IPS-NIHi7 (cell line): ENCODE data around the gene FITM2.

Experiments
- DNase-seq: peaks from one replicate; pipeline ENCODE4 v3.0.0; 2012; ENCODE audit warnings: mixed read lengths; ENCODE audit errors: extremely low spot score

FITM2 gene

DNA sequence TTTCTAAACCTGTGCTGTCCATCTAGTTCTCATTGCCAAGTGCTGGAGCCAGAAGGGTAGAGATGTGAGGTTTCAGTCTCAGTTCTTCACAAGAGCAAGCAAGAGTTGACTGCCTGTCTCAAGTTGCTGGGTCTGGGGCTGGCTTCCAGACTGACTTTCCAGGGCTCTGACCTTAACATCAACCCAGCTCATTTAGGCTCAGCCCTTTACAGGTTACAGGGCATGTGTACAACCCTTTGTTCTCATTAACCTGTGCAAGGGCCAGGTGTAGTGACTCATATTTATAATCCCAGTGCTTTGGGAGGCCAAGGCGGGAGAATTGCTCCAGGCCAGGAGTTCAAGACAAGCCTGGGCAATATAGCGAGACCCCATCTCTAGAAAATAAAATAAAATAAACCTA is 30.6 kb downstream of the FITM2 start:
- DNase-seq: no peak

GRCh38 chr20:44279228-44279627 is 31.8 kb downstream of the FITM2 start:
- DNase-seq: no peak

- no peak for DNase-seq
Measured at GRCh38 chr20:44274303-44275017, 36.5 kb downstream of the FITM2 start.

DNA sequence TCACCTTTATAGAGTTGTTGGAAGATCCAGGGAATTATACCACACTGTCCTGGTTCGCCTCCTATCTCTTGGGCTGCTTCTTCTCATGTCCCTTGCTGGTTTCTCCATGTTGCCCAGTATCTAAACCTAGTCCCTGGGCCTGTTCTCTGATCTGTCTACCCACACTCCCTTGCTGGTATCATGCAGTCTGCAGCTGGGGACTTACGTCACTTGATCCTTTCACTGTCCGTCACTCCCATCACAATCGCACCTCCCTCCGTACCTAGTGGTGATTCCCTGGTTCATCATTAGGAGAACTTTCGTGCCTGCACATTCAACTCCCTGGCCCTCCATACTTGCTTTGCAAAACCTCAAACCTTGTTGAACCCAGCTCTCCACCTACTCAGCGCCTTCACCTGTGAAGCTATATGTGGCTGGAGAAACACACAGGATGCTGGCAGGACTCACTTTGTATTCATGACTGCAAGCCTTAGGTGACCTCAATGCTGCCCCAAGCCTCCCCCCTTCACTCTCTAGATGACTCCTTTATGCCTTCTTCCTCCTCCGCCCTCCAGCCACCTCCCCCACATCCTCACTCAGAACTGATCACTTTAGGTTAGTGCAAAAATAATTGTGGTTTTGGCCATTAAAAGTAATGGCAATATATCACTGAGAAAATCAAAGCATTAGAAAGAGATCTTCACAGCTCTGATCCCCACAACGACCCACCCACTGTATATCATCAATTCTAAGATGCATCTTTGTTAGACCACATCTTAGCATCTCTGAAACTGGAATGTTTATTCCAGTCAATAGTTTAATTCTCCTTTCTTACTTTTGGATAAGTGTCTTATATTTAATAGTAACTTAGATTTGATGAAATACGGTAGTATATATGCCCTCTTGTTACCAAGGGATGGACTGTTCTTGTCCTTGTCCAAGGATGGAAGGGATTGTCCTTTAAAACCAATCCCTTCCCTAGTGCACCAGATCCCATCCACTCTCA is 37.5 kb downstream of the FITM2 start:
- no peak for DNase-seq

- peak; percentile 81 for DNase-seq
Measured at GRCh38 chr20:44271915-44272663, 38.9 kb downstream of the FITM2 start.

DNA sequence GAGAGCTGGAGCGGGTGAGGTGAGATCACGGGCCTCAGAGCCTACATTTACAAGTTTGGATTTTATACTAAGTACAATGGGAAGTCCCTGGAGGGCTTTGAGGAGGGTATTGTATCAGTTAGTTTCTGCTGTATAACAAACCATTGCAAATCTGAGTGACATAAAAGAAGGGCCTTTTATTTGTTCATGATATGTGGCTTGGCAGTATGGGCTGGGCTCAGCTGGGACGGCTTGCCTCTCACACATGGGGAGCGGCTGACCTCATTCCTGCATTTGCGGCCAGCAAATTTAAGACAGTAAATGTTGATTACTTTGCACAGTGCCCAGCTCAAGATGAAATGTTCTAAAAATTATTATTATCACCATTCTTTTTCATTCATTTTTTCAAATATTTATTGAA is 42.2 kb downstream of the FITM2 start:
- DNase-seq: no peak

- DNase-seq: peak; percentile 65
Measured at GRCh38 chr20:44264287-44264686, 46.7 kb downstream of the FITM2 start.

- DNase-seq: no peak
Measured at GRCh38 chr20:44258226-44258890, 52.6 kb downstream of the FITM2 start.

DNA sequence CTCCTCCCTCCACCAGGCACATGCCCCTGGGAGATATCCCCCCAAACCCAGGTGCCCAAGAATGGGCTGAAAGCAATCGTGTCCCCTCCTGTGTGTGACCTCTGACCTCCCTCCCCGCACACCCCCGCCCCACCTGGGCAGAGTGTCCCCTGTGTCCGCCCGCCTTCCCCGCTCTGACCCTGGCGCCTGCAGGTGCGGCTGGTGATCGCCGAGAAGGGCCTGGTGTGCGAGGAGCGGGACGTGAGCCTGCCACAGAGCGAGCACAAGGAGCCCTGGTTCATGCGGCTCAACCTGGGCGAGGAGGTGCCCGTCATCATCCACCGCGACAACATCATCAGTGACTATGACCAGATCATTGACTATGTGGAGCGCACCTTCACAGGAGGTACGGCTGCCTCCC is 54.0 kb downstream of the FITM2 start:
- DNase-seq: no peak

DNA sequence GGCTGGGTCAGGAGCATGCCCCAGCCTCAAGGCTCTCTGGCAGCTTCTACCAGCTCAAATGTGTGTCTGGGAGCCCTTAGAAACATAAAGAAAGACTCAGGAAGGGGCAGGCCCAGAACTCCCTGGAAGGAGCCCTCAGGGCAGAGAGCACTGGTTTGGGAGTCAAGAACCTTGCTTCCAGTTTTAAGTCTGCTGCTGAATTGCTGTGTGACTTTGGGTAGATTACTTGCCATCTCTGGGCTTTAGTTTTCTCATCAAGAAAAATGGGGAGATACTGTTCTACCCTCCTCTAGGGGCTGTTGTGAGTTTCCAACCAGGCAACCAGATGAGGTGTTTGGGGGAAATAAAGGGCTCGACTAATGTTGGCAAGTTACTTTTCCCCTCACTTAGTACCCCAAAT is 55.1 kb downstream of the FITM2 start:
- DNase-seq: no peak

DNA sequence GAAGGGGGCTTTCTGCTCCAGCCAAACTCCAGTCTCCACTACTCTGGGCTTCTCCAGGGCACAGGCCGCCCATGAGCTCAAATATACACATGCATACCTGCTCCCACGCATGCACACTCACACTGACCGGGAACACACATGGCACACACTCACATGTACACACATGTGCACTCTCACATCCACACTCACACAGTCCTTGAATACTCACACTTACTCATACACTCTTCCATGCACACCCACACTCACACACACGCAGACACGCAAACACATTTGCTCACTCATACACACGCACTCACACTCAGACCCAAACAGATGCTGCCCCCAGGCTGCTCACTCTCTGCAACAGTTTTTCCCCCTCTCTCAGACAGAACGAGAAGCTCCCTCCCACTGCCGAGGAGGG is 56.9 kb downstream of the FITM2 start:
- no peak for DNase-seq

DNA sequence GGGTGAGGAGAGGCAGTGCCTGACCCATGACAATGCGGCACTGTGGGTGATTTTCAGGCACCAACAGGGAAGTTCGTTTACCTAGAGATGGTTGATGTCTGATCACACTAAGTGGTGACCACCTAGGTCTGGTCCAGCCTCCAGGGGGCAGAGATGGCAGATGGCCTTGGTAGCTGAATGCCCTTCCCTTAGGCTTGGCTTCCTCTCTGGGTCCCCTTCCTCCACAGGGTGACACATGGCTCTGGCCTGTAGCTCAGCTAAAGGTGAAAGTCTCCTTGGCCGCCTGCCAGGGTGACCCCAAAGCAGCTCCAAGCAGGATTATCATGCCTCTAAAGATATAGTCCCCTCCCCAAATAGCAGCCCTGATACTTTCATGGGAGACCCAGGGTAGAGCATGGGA is 57.5 kb downstream of the FITM2 start:
- peak; percentile 45 for DNase-seq
